ENCODE measurements around the gene CPLX3. TPM values are rescaled to one million over a fixed set of nuclear protein-coding genes. Genes with fewer than 3 reads are reported as not detected.

The CPLX3 gene
- polyA plus RNA-seq, 1 experiment, result not detected

DNA sequence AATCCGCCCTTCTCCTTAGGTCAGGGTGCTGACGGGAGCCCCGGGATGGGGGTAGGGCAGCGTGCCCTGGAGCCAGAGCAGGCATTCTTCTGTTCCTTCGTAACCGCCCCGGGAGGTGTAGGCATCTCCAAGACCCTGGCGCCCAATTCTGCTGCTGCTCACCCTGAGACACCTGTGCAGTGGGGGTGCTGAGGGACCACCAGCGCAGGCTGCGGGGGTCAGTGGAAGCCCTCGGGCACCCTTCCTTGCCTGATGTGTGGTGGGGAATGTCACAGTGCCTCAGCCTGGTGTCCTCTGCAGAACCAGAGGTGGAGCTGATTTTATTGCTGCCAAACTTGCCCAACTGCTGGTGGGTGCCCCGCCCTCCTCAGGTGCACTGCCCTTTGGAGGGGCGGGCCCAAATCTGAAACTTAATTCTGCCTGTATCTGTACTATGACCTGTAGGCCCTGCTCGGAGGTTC is 37.2 kb upstream of the CPLX3 start:
- no peak for DNase-seq (ENCODE audit: low read depth, low spot score)
- Histone ChIP-seq H3K9me3 (ENCODE audit: control insufficient read depth, insufficient read depth, low read length) (no peaks in the 10 kb centered on the region), H3K4me3 (ENCODE audit: low read depth, low read length) (no peak overlapping the region), H3K27me3 (ENCODE audit: control insufficient read depth, insufficient read depth, low read length) (no peaks in the 10 kb centered on the region), H3K27ac (ENCODE audit: low read depth, low read length) (no peak overlapping the region)
- TF ChIP-seq, protein P1, sequence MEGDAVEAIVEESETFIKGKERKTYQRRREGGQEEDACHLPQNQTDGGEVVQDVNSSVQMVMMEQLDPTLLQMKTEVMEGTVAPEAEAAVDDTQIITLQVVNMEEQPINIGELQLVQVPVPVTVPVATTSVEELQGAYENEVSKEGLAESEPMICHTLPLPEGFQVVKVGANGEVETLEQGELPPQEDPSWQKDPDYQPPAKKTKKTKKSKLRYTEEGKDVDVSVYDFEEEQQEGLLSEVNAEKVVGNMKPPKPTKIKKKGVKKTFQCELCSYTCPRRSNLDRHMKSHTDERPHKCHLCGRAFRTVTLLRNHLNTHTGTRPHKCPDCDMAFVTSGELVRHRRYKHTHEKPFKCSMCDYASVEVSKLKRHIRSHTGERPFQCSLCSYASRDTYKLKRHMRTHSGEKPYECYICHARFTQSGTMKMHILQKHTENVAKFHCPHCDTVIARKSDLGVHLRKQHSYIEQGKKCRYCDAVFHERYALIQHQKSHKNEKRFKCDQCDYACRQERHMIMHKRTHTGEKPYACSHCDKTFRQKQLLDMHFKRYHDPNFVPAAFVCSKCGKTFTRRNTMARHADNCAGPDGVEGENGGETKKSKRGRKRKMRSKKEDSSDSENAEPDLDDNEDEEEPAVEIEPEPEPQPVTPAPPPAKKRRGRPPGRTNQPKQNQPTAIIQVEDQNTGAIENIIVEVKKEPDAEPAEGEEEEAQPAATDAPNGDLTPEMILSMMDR (IDR thresholded peaks at IDR 0.05; ENCODE audit: low read depth, low read length), result no peak
- CTCF ChIA-PET, result interaction anchor here (2.5 kb wide), 1 partner anchor 10 kb away, joined by 14 read pairs; no protein-coding TSS in a partner anchor
- POLR2A ChIA-PET, result no interaction called here

DNA sequence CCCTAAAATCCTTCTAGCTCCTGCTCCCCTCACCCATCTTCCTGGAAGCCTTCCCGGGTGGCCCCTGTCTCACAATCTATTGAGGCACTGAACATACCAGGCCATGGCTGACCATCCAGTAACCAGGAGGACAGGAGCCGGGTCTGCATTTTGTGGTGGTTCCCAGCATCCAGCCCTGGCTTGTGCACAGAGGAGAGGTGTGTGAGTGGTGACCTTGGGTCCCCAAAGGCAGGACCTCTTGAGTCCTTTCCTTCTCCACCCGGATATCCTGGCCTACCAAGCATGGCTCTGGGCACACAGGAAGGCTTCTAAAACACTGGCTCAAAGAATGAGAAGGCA is 36.7 kb upstream of the CPLX3 start:
- Histone ChIP-seq H3K4me3 (ENCODE audit: low read depth, low read length) (no peak overlapping the region), H3K27me3 (ENCODE audit: control insufficient read depth, insufficient read depth, low read length) (no peaks in the 10 kb centered on the region), H3K9me3 (ENCODE audit: control insufficient read depth, insufficient read depth, low read length) (no peaks in the 10 kb centered on the region), H3K27ac (ENCODE audit: low read depth, low read length) (peak overlapping the region; percentile 88)
- TF ChIP-seq, protein P1 (IDR thresholded peaks at IDR 0.05; ENCODE audit: low read depth, low read length), result no peak
- CTCF ChIA-PET, result interaction anchor here (1.8 kb wide), 1 partner anchor 21 kb away, joined by 5 read pairs; no protein-coding TSS in a partner anchor
- no peak for DNase-seq (ENCODE audit: low read depth, low spot score)
- POLR2A ChIA-PET, result no interaction called here

DNA sequence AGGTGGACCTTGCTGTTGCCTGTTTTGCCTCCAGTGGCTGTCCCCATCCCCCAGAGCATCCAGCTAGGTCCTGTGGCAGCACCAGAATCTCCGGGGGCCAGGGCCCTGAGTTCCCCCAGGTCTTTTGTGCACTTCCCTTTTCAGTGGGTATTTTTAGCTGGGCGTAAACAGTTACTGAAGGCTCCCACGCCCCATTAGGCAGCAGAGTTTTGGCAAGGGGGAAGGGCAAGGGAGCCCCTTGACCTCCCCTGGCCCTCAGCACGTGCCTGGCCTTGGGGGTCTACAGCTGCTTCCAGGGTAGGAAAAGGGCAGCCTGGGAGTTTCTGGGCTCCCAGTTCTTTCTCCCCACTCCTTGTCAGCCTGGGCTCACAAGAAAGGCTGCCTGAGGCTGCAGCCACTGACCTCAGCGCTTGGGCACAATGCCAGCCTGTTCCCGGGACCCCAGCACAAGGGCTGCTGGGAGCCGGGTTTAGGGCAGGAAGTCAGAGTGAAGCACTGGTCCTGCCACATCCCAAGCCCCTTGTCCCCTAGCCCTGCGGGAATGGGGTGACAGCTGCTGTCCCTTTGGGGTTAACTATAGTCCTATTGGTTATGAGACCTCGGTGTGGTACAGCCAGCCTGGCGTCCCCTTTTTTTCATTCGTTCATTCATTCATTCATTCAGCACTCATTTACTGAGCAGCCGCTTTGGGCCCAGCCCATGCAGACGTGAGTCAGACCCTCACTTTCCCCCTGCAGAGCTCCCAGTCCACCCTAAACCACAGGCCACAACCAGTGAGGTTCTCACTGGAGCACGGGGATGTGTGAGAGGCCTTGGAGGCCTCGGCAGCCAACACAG is 36.1 kb upstream of the CPLX3 start:
- H3K27ac ChIP-seq (ENCODE audit: low read depth, low read length), result peak overlapping the region; percentile 88
- DNase-seq (ENCODE audit: low read depth, low spot score), result peak; percentile 45
- H3K27me3 ChIP-seq (ENCODE audit: control insufficient read depth, insufficient read depth, low read length), result no peaks in the 10 kb centered on the region
- no peaks in the 10 kb centered on the region for H3K9me3 ChIP-seq (ENCODE audit: control insufficient read depth, insufficient read depth, low read length)
- TF ChIP-seq, protein P1 (IDR thresholded peaks at IDR 0.05; ENCODE audit: low read depth, low read length), result no peak
- POLR2A ChIA-PET, result interaction anchor here (0.5 kb wide), 1 partner anchor 356 kb away, joined by 5 read pairs; no protein-coding TSS in a partner anchor
- CTCF ChIA-PET, result interaction anchor here (1.1 to 1.8 kb wide), 2 partner anchors 10 to 21 kb away, joined by 5 read pairs; no protein-coding TSS in a partner anchor
- no peak overlapping the region for H3K4me3 ChIP-seq (ENCODE audit: low read depth, low read length)

DNA sequence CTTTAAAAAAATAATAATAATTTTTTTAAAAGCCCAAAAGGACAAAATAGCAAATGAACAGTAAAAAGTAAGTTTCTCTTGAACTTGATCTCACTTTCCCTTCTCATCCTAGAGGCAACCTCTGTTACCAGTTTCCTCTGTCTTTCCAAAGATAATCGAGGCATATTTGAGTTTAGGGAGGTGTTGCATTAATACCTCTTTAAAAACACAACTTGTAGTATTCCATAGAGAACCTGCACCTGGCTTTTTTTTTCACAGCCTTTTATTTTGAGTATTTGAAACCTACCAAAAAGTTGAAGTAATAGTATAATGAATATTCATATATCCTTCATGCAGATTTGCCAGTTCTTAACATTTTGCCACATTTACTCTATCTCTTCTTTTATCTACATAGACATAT is 35.4 kb upstream of the CPLX3 start:
- DNase-seq (ENCODE audit: low read depth, low spot score), result no peak
- H3K27ac ChIP-seq (ENCODE audit: low read depth, low read length), result no peak overlapping the region
- TF ChIP-seq, protein P1 (IDR thresholded peaks at IDR 0.05; ENCODE audit: low read depth, low read length), result no peak
- ChIA-PET CTCF (interaction anchor here (1.1 to 4.0 kb wide), 3 partner anchors 9 to 22 kb away, joined by 5 to 21 read pairs (median 5); no protein-coding TSS in a partner anchor), POLR2A (interaction anchor here (0.5 kb wide), 1 partner anchor 356 kb away, joined by 5 read pairs; no protein-coding TSS in a partner anchor)
- no peak overlapping the region for H3K4me3 ChIP-seq (ENCODE audit: low read depth, low read length)
- H3K27me3 ChIP-seq (ENCODE audit: control insufficient read depth, insufficient read depth, low read length), result no peaks in the 10 kb centered on the region
- no peaks in the 10 kb centered on the region for H3K9me3 ChIP-seq (ENCODE audit: control insufficient read depth, insufficient read depth, low read length)

DNA sequence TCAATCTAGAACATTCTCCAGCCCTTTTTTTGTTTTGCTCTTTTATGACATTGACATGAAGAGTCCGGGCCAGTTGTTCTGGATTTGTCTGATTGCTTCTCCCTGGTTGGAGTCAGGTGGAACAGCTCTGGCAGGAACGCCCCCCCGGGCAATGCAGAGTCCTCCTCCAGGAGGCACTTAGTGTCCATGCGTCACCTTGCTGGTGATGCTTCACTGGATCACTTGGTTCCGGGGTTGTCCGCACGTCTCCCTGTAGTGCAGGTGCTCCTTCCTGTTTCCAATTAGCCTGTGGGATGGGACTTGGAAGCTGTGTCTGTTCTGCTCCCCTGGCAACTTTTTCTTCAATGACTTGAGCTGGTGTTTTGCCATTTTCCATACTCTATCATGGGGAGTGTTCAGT is 34.8 kb upstream of the CPLX3 start:
- Histone ChIP-seq H3K4me3 (ENCODE audit: low read depth, low read length) (no peak overlapping the region), H3K9me3 (ENCODE audit: control insufficient read depth, insufficient read depth, low read length) (no peaks in the 10 kb centered on the region), H3K27me3 (ENCODE audit: control insufficient read depth, insufficient read depth, low read length) (no peaks in the 10 kb centered on the region), H3K27ac (ENCODE audit: low read depth, low read length) (no peak overlapping the region)
- TF ChIP-seq, protein P1 (IDR thresholded peaks at IDR 0.05; ENCODE audit: low read depth, low read length), result no peak
- ChIA-PET CTCF (interaction anchor here (1.0 to 4.0 kb wide), 4 partner anchors 9 to 160 kb away, joined by 3 to 21 read pairs (median 8); no protein-coding TSS in a partner anchor), POLR2A (interaction anchor here (0.6 kb wide), 1 partner anchor 210 kb away, joined by 10 read pairs; no protein-coding TSS in a partner anchor)
- DNase-seq (ENCODE audit: low read depth, low spot score), result no peak

Data from AG04450 (cell line).